ENCODE data around the gene ADA. TPM values are rescaled to one million over a fixed set of nuclear protein-coding genes. Genes with fewer than 3 reads are reported as not detected.
A peak's percentile ranks its signal among the peaks of the same experiment; 100 is the strongest.

The ADA gene
- total and polyA plus RNA-seq, 4 donors = 1.3 to 3.1 (median 2.9) TPM

DNA sequence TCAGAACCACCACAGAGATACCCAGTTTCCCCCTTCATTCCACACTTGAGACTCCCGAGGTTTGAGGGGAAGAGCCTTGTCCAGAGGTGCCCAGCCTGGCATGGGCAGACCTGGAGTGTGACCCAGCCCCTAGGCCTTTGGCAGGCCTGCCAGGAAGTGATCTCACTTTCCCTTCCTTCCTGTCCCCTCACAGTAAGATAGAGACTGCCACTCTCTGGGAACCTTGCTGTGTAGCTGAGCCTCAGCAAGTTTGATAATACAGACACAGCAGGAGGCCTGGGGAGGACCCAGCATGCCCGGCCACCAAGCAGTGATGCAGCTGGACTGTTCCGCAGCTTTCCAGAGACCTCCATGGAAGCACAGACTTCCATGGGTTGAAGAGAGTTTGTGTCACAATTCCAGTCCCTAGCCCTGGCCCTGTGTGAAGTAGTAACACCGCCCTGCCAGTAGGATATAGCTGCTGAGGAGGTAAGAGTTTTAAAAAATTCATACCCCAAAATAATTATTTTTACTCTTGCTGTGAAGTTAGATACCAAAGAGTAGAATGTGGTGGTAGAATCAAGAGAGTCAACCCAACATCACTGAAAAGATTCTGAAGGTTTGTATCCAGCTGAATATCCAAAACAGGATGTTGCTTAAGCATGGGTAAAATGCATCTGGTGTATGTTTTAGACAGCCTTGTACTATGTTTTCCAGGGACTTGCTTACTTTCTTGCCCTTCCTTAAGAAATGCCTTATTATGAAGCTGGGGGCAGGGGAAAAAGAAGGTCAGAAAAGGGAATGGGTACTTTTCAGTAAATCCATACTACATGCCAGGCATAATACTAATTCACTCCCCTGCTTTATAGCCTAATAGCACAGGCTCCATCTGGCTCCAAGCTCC, 52.8 kb downstream of the ADA start:
- DNase-seq (ENCODE audit: low read depth in 4 of 6, low spot score in 6 of 6) = no peak
- Histone ChIP-seq H3K4me1 (ENCODE audit: control insufficient read depth, insufficient read depth, low read length) (peaks cover 44% of the 10 kb centered on the region), H3K36me3 (ENCODE audit: control insufficient read depth, insufficient read depth, low read length) (peaks cover 2% of the 10 kb centered on the region), H3K27me3 (ENCODE audit: control insufficient read depth, insufficient read depth, low read length) (no peaks in the 10 kb centered on the region), H3K9me3 (ENCODE audit: control insufficient read depth, insufficient read depth, low read length) (no peaks in the 10 kb centered on the region), H3K27ac (ENCODE audit: low read depth, low read length) (peak overlapping the region; percentile 21), H3K4me3 (ENCODE audit: low read depth, low read length) (no peak overlapping the region)
- 38% methylated on average over 1 of the region's 4 CpGs for whole genome bisulfite sequencing (ENCODE audit: insufficient coverage)

DNA sequence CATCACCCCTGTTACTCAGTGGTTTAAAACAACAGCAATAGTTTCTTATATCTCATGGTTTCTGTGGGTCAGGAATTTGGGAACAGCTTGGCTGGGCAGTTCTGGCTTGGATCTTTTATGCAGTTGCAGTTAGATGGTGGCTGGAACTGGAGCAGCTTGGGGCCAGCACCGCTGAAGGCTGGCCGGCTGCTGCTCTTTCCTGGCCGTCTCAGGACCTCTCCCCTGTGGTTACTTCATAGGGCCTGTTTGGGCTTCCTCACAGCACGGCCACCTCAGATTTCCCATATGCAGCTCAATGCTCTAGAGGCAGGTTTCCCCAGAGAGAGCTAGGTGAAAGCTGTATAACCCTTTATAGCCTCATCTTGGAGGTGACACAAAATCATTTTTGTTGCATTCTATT, 53.6 kb downstream of the ADA start:
- Histone ChIP-seq H3K27ac (ENCODE audit: low read depth, low read length) (no peak overlapping the region), H3K9me3 (ENCODE audit: control insufficient read depth, insufficient read depth, low read length) (no peaks in the 10 kb centered on the region), H3K36me3 (ENCODE audit: control insufficient read depth, insufficient read depth, low read length) (peaks cover 2% of the 10 kb centered on the region), H3K27me3 (ENCODE audit: control insufficient read depth, insufficient read depth, low read length) (no peaks in the 10 kb centered on the region), H3K4me3 (ENCODE audit: low read depth, low read length) (no peak overlapping the region), H3K4me1 (ENCODE audit: control insufficient read depth, insufficient read depth, low read length) (peaks cover 44% of the 10 kb centered on the region)
- WGBS (ENCODE audit: insufficient coverage) = 70% methylated on average over 3 of the region's 4 CpGs
- DNase-seq (ENCODE audit: low read depth in 4 of 6, low spot score in 6 of 6) = no peak

DNA sequence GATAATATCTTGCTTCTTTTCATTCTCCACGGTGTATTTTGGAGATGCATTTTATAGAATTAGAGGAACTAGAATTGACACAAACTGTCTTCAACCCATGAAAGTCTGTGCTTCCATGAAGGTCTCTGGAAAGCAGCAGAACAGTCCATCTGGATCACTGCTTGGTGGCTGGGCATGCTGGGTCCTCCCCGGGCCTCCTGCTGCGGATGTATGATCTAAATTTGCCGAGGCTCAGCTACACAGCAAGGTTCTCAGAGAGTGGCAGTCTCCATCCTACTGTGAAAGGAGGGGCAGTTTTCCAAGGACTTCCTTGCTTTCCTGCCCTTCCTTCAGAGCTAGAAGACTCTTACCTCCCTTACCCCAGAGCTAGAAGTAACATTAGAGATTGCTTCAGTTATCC, 54.0 kb downstream of the ADA start:
- WGBS (ENCODE audit: insufficient coverage) = 100% methylated on average over 1 of the region's 4 CpGs
- H3K27me3 ChIP-seq (ENCODE audit: control insufficient read depth, insufficient read depth, low read length) = no peaks in the 10 kb centered on the region
- no peak for DNase-seq (ENCODE audit: low read depth in 4 of 6, low spot score in 6 of 6)
- no peak overlapping the region for H3K27ac ChIP-seq (ENCODE audit: low read depth, low read length)
- peaks cover 44% of the 10 kb centered on the region for H3K4me1 ChIP-seq (ENCODE audit: control insufficient read depth, insufficient read depth, low read length)
- H3K4me3 ChIP-seq (ENCODE audit: low read depth, low read length) = no peak overlapping the region
- H3K36me3 ChIP-seq (ENCODE audit: control insufficient read depth, insufficient read depth, low read length) = peaks cover 2% of the 10 kb centered on the region
- H3K9me3 ChIP-seq (ENCODE audit: control insufficient read depth, insufficient read depth, low read length) = no peaks in the 10 kb centered on the region

DNA sequence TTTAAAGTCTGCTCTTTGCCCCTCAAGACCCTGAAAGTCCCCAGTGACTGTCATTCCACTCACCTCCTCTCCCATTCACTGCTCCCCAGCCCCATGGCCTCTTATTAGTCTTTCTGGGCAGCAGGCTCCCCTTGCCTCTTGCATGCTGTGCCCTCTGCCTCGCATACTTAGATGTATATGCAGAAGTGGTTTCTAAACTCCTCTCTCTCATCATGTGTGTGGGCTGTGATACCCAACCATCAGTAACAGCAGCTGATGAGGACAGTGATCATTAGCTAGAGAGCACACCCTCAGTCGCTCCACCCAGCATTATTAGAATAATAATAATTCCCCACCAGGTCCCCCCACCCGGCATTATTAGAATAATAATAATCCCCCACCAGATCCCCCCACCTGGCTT, 54.6 kb downstream of the ADA start:
- WGBS (ENCODE audit: insufficient coverage) = no CpG with 5 or more reads among the region's 3 CpGs
- H3K4me1 ChIP-seq (ENCODE audit: control insufficient read depth, insufficient read depth, low read length) = peaks cover 43% of the 10 kb centered on the region
- DNase-seq (ENCODE audit: low read depth in 4 of 6, low spot score in 6 of 6) = no peak
- H3K36me3 ChIP-seq (ENCODE audit: control insufficient read depth, insufficient read depth, low read length) = peaks cover 2% of the 10 kb centered on the region
- no peak overlapping the region for H3K27ac ChIP-seq (ENCODE audit: low read depth, low read length)
- H3K27me3 ChIP-seq (ENCODE audit: control insufficient read depth, insufficient read depth, low read length) = no peaks in the 10 kb centered on the region
- no peaks in the 10 kb centered on the region for H3K9me3 ChIP-seq (ENCODE audit: control insufficient read depth, insufficient read depth, low read length)
- no peak overlapping the region for H3K4me3 ChIP-seq (ENCODE audit: low read depth, low read length)

DNA sequence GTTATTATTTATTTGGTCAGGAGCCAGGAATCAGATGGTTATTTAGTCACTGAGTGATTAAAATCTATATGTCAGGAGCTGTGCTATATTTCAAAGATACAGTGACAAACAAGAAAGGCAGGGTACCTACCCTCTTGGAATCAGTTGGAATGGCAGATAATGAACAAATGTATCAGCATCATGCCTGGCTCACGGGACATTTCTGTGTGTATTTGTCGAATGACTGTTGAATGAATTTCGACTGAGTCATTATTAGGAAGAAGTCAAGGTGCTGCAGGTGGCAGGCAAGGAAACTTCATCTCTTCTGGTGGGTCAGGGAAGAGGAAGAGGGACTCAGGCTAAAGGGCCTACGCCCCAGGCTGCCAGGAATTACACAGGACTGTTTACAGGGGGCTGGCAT, 55.5 kb downstream of the ADA start:
- no peak for DNase-seq (ENCODE audit: low read depth in 4 of 6, low spot score in 6 of 6)
- Histone ChIP-seq H3K4me3 (ENCODE audit: low read depth, low read length) (no peak overlapping the region), H3K9me3 (ENCODE audit: control insufficient read depth, insufficient read depth, low read length) (no peaks in the 10 kb centered on the region), H3K4me1 (ENCODE audit: control insufficient read depth, insufficient read depth, low read length) (peaks cover 34% of the 10 kb centered on the region), H3K27ac (ENCODE audit: low read depth, low read length) (no peak overlapping the region), H3K36me3 (ENCODE audit: control insufficient read depth, insufficient read depth, low read length) (peaks cover 8% of the 10 kb centered on the region), H3K27me3 (ENCODE audit: control insufficient read depth, insufficient read depth, low read length) (no peaks in the 10 kb centered on the region)
- WGBS (ENCODE audit: insufficient coverage) = 91% methylated on average over 4 of the region's 4 CpGs

DNA sequence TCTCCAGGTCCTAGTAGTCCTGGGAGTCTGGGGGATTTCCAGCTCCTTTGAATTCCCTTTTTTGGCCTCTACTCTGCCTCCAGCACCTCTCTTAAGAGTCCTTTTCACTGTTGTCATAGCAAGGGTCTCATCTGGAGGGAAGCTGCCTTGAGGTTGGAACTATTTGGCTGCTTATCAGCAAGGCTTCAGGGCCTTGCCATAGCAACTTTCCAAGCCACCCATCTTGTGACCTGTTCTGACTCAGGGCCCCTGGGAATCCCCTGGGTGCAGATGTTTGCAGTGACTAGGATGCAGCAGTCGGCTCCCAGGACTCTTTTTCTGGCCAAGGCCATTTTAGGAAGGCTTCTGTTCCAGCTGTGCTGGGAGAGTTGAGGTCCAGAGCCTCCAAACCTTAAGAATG, 56.8 kb downstream of the ADA start:
- peak in 1 of 6 donors; percentile 58 for DNase-seq (ENCODE audit: low read depth in 4 of 6, low spot score in 6 of 6)
- WGBS (ENCODE audit: insufficient coverage) = 56% methylated on average over 1 of the region's 1 CpG
- H3K9me3 ChIP-seq (ENCODE audit: control insufficient read depth, insufficient read depth, low read length) = no peaks in the 10 kb centered on the region
- H3K27me3 ChIP-seq (ENCODE audit: control insufficient read depth, insufficient read depth, low read length) = no peaks in the 10 kb centered on the region
- H3K4me1 ChIP-seq (ENCODE audit: control insufficient read depth, insufficient read depth, low read length) = peaks cover 22% of the 10 kb centered on the region
- no peak overlapping the region for H3K27ac ChIP-seq (ENCODE audit: low read depth, low read length)
- H3K4me3 ChIP-seq (ENCODE audit: low read depth, low read length) = no peak overlapping the region
- peaks cover 10% of the 10 kb centered on the region for H3K36me3 ChIP-seq (ENCODE audit: control insufficient read depth, insufficient read depth, low read length)

DNA sequence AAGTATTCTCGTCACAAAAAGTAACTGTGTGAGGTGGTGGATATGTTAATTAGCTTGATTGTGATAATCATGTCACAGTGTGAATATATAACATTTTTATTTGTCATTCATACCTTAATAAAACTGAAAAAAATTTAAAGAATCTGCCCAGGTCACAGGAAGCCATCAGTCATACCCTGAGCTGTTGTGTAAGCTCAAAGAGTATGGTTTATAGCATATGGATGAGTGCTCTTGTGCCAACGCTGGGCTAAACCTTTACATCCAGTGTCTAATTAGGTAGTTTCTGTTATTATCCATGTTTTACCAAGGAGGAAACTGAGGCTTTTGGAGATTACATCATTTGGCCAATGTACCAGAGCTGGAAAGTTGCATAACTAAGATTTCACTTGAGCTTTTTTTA, 57.7 kb downstream of the ADA start:
- Histone ChIP-seq H3K4me3 (ENCODE audit: low read depth, low read length) (no peak overlapping the region), H3K36me3 (ENCODE audit: control insufficient read depth, insufficient read depth, low read length) (peaks cover 10% of the 10 kb centered on the region), H3K27me3 (ENCODE audit: control insufficient read depth, insufficient read depth, low read length) (no peaks in the 10 kb centered on the region), H3K9me3 (ENCODE audit: control insufficient read depth, insufficient read depth, low read length) (no peaks in the 10 kb centered on the region), H3K4me1 (ENCODE audit: control insufficient read depth, insufficient read depth, low read length) (peaks cover 16% of the 10 kb centered on the region), H3K27ac (ENCODE audit: low read depth, low read length) (no peak overlapping the region)
- no peak for DNase-seq (ENCODE audit: low read depth in 4 of 6, low spot score in 6 of 6)
- no CpG with 5 or more reads among the region's 2 CpGs for WGBS (ENCODE audit: insufficient coverage)

DNA sequence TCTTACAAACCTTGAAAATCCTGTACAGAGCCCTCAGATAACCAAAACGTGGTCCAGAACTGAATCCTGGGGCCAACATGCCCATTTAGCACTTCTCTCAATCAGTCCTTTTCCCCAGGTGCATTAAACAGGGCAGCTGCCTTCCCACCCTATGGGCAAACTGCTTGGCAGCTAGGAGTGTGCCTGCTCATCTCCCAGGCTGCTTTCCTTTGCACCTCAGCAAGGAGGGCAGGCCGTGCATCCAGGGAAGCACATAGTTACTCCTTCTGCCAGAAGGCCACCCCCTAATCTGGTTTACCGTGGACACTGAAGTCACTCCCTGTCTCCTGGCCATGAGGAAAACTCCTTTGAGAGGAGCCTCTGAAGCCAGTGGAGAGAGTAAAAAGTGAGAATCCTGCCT, 59.1 kb downstream of the ADA start:
- H3K27ac ChIP-seq (ENCODE audit: low read depth, low read length) = no peak overlapping the region
- no peaks in the 10 kb centered on the region for H3K27me3 ChIP-seq (ENCODE audit: control insufficient read depth, insufficient read depth, low read length)
- 87% methylated on average over 2 of the region's 3 CpGs for WGBS (ENCODE audit: insufficient coverage)
- H3K36me3 ChIP-seq (ENCODE audit: control insufficient read depth, insufficient read depth, low read length) = peaks cover 8% of the 10 kb centered on the region
- H3K9me3 ChIP-seq (ENCODE audit: control insufficient read depth, insufficient read depth, low read length) = no peaks in the 10 kb centered on the region
- DNase-seq (ENCODE audit: low read depth in 4 of 6, low spot score in 6 of 6) = no peak
- H3K4me1 ChIP-seq (ENCODE audit: control insufficient read depth, insufficient read depth, low read length) = peaks cover 4% of the 10 kb centered on the region
- no peak overlapping the region for H3K4me3 ChIP-seq (ENCODE audit: low read depth, low read length)

DNA sequence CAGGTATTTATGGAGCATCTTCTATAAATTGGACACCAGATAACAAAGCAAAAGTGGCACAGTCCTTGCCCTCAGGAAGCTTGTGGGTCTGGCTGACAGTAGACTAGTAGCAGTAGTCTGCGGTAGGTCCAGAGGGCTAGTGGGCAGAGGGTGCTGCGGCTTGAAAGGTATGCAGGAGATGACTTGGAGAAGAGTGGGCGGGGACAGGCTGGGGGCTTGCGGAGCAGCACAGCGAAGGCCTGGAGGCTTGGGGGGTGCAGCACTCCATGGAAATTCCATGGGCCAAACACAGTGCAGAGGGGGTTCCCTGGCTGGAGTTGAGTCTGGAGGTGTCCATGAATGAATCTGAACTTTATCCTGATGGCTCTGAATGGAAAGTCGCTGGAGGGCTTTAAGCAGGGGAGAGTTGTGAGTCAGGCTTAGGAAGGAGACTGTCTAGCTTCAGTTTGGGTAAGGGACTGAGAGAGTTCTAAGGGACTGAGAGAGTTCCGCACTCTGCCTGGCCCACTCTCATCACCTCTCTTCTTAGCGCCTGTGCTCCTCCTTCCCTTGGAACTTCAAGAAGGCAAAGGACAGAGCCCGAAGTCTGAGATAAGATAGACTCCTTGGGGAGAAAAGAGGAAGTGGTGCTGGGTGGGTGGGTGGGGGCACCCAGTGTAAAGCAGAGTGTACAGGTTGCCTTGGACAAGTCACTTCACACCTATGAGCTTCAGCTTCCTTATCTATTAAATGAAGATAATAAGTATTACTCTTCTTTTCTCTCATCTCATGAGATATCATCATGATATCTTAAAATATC, 60.3 kb downstream of the ADA start:
- Histone ChIP-seq H3K27me3 (ENCODE audit: control insufficient read depth, insufficient read depth, low read length) (no peaks in the 10 kb centered on the region), H3K27ac (ENCODE audit: low read depth, low read length) (no peak overlapping the region)

More for the DNA sequence above, 60.3 kb downstream of the ADA start:
- WGBS (ENCODE audit: insufficient coverage) = 89% methylated on average over 6 of the region's 9 CpGs
- no peak overlapping the region for H3K4me3 ChIP-seq (ENCODE audit: low read depth, low read length)
- H3K9me3 ChIP-seq (ENCODE audit: control insufficient read depth, insufficient read depth, low read length) = no peaks in the 10 kb centered on the region
- H3K36me3 ChIP-seq (ENCODE audit: control insufficient read depth, insufficient read depth, low read length) = peaks cover 8% of the 10 kb centered on the region
- no peak for DNase-seq (ENCODE audit: low read depth in 4 of 6, low spot score in 6 of 6)
- peaks cover 7% of the 10 kb centered on the region for H3K4me1 ChIP-seq (ENCODE audit: control insufficient read depth, insufficient read depth, low read length)

Measured in spinal cord (tissue), 10 donors.